Measurements from ENCODE around the gene ZNF692.
"Not testable (repeated sequence)": the region's sequence is repeated elsewhere in the genome, so short reads cannot be mapped to it uniquely, and the experiment has no call there.

The ZNF692 gene

GRCh38 chr1:248890549-248891498 lies 31.9 kb upstream of the ZNF692 start:
- H3K4me3 ChIP-seq (ENCODE audit: low read length), result no peak overlapping the region
- DNase-seq (ENCODE audit: low read depth), result no peak
- no peak for TF ChIP-seq CTCF (IDR thresholded peaks at IDR 0.05; ENCODE audit: insufficient read depth, low read depth, low read length, missing control alignments)

GRCh38 chr1:248889914-248890243 lies 31.0 kb upstream of the ZNF692 start:
- not testable (repeated sequence) for DNase-seq (ENCODE audit: low read depth); H3K4me3 ChIP-seq (ENCODE audit: low read length)

- H3K4me3 ChIP-seq (ENCODE audit: low read length), result no peak overlapping the region
- TF ChIP-seq CTCF (IDR thresholded peaks at IDR 0.05; ENCODE audit: insufficient read depth, low read depth, low read length, missing control alignments), result no peak
- no peak for DNase-seq (ENCODE audit: low read depth)
Measured at GRCh38 chr1:248886237-248886895, 27.5 kb upstream of the ZNF692 start.

- no peak for DNase-seq (ENCODE audit: low read depth)
- no peak for TF ChIP-seq CTCF (IDR thresholded peaks at IDR 0.05; ENCODE audit: insufficient read depth, low read depth, low read length, missing control alignments)
- H3K4me3 ChIP-seq (ENCODE audit: low read length), result no peak overlapping the region
Measured at GRCh38 chr1:248885646-248886045, 26.8 kb upstream of the ZNF692 start.

GRCh38 chr1:248884632-248885295 lies 25.9 kb upstream of the ZNF692 start:
- no peak for DNase-seq (ENCODE audit: low read depth)
- no peak overlapping the region for H3K4me3 ChIP-seq (ENCODE audit: low read length)
- TF ChIP-seq CTCF (IDR thresholded peaks at IDR 0.05; ENCODE audit: insufficient read depth, low read depth, low read length, missing control alignments), result no peak

GRCh38 chr1:248882427-248882826 lies 23.5 kb upstream of the ZNF692 start:
- DNase-seq (ENCODE audit: low read depth); H3K4me3 ChIP-seq (ENCODE audit: low read length): not testable (repeated sequence)

- TF ChIP-seq CTCF (IDR thresholded peaks at IDR 0.05; ENCODE audit: insufficient read depth, low read depth, low read length, missing control alignments), result no peak
- H3K4me3 ChIP-seq (ENCODE audit: low read length), result no peak overlapping the region
- DNase-seq (ENCODE audit: low read depth), result no peak
Measured at GRCh38 chr1:248881261-248881660, 22.4 kb upstream of the ZNF692 start.
